Liver (tissue), 9 donors: ENCODE results near the gene PPP1R1B. TPM values are rescaled to one million over a fixed set of nuclear protein-coding genes. Genes with fewer than 3 reads are reported as not detected.

Experiments used
- DNase-seq: peaks from one replicate; pipeline ENCODE4 v3.0.0-alpha.2; 2017; ENCODE audit warnings: low spot score
- H3K27ac ChIP-seq, 2 donors: one replicate each; pipeline ENCODE4 v1.7.0; 2013; ENCODE audit warnings: inconsistent platforms in 2 of 2, low read length in 2 of 2, control low read depth in 1 of 2, low read depth in 1 of 2, mild to moderate bottlenecking in 1 of 2
- H3K27me3 ChIP-seq, 4 donors: one replicate each; pipeline versions ENCODE4 v1.6.1 to v1.7.0; 2013; ENCODE audit warnings: low read length in 3 of 4, inconsistent platforms in 1 of 4, mild to moderate bottlenecking in 1 of 4, moderate library complexity in 1 of 4; ENCODE audit not compliant: control insufficient read depth in 4 of 4, insufficient read depth in 4 of 4
- H3K36me3 ChIP-seq, 4 donors: one replicate each; pipeline versions ENCODE4 v1.6.1 to v1.7.0; 2013; ENCODE audit warnings: low read length in 3 of 4, mild to moderate bottlenecking in 3 of 4, low read depth in 1 of 4, moderate library complexity in 1 of 4; ENCODE audit not compliant: control insufficient read depth in 4 of 4, insufficient read depth in 3 of 4
- H3K4me1 ChIP-seq, 4 donors: one replicate each; pipeline versions ENCODE4 v1.6.1 to v1.7.0; 2013; ENCODE audit warnings: low read length in 3 of 4, mild to moderate bottlenecking in 3 of 4, moderate library complexity in 1 of 4; ENCODE audit not compliant: control insufficient read depth in 4 of 4, insufficient read depth in 4 of 4
- H3K4me3 ChIP-seq, 3 donors: one replicate each; pipeline versions ENCODE4 v1.6.1 to v1.7.0; 2013; ENCODE audit warnings: low read length in 3 of 3, control low read depth in 1 of 3, low read depth in 1 of 3, mild to moderate bottlenecking in 1 of 3
- H3K9ac ChIP-seq, 2 donors: one replicate each; pipeline ENCODE4 v1.7.0; 2013; ENCODE audit warnings: low read length in 2 of 2, mild to moderate bottlenecking in 2 of 2, moderate library complexity in 2 of 2, control low read depth in 1 of 2, low read depth in 1 of 2
- H3K9me3 ChIP-seq, 4 donors: one replicate each; pipeline versions ENCODE4 v1.6.1 to v1.7.0; 2013; ENCODE audit warnings: low read length in 3 of 4; ENCODE audit not compliant: control insufficient read depth in 4 of 4
- ATF3 ChIP-seq: IDR thresholded peaks from 2 replicates; pipeline ENCODE4 v1.6.1; 2016; ENCODE audit warnings: antibody characterized with exemption
- EGR1 ChIP-seq, 2 donors: IDR thresholded peaks; 2 replicates each; pipeline ENCODE4 v1.6.1; 2016 to 2018; ENCODE audit warnings: antibody characterized with exemption in 2 of 2, low read depth in 2 of 2
- FOXA1 ChIP-seq: IDR thresholded peaks from 2 replicates; pipeline ENCODE4 v1.6.1; 2016; ENCODE audit warnings: antibody characterized with exemption
- FOXA2 ChIP-seq: IDR thresholded peaks from 2 replicates; pipeline ENCODE4 v1.6.1; 2016; ENCODE audit warnings: antibody characterized with exemption
- GABPA ChIP-seq, 2 donors: IDR thresholded peaks in 1 of 2; conservative IDR thresholded peaks in 1 of 2; 2 replicates each; pipeline ENCODE4 v1.6.1; 2016; ENCODE audit warnings: antibody characterized with exemption in 2 of 2, mild to moderate bottlenecking in 1 of 2, moderate library complexity in 1 of 2
- HNF4A ChIP-seq, 2 donors: conservative IDR thresholded peaks; 2 replicates each; pipeline ENCODE4 v1.6.1; 2016; ENCODE audit warnings: antibody characterized with exemption in 2 of 2, mild to moderate bottlenecking in 2 of 2
- HNF4G ChIP-seq: IDR thresholded peaks from 2 replicates; pipeline ENCODE4 v1.6.1; 2016; ENCODE audit warnings: antibody characterized with exemption
- JUND ChIP-seq, 2 donors: IDR thresholded peaks; 2 replicates each; pipeline ENCODE4 v1.6.1; 2016; ENCODE audit warnings: antibody characterized with exemption in 2 of 2
- NR2F2 ChIP-seq: IDR thresholded peaks from 2 replicates; pipeline ENCODE4 v1.6.1; 2016; ENCODE audit warnings: antibody characterized with exemption
- RAD21 ChIP-seq, 2 donors: IDR thresholded peaks; 2 replicates each; pipeline ENCODE4 v1.6.1; 2016; ENCODE audit warnings: antibody characterized with exemption in 2 of 2, mild to moderate bottlenecking in 2 of 2
- REST ChIP-seq: IDR thresholded peaks from 2 replicates; pipeline ENCODE4 v1.6.1; 2016; ENCODE audit warnings: antibody characterized with exemption, mild to moderate bottlenecking
- RXRA ChIP-seq, 2 donors: IDR thresholded peaks; 2 replicates each; pipeline ENCODE4 v1.6.1; 2017 to 2018; ENCODE audit warnings: antibody characterized with exemption in 2 of 2, mild to moderate bottlenecking in 1 of 2
- SP1 ChIP-seq: IDR thresholded peaks from 2 replicates; pipeline ENCODE4 v1.6.1; 2018; ENCODE audit warnings: antibody characterized with exemption, mild to moderate bottlenecking
- TAF1 ChIP-seq: conservative IDR thresholded peaks from 2 replicates; pipeline ENCODE4 v1.6.1; 2016; ENCODE audit warnings: antibody characterized with exemption, mild to moderate bottlenecking
- YY1 ChIP-seq: IDR thresholded peaks from 2 replicates; pipeline ENCODE4 v1.6.1; 2016; ENCODE audit warnings: antibody characterized with exemption, mild to moderate bottlenecking
- WGBS: extraction: QIAGEN DNeasy Blood & Tissue Kit; methylation state at CpG from one replicate; pipeline ENCODE4 v1.1.7; 2013; 5-methylcytosine and 5-hydroxymethylcytosine counted together
- polyA plus RNA-seq, 2 donors: library from polyadenylated mRNA; stranded (reverse) in 1 of 2; unstranded in 1 of 2; fragments of 200-250 nt in 1 of 2; fragments of >200 nt in 1 of 2; fragmentation: Nextera tagmentation in 1 of 2; extraction: Ambion mirVana in 1 of 2; gene quantifications; one replicate each; pipeline versions ENCODE4 v1.2.1 to v1.2.3, GENCODE V29; 2013 to 2015
- total RNA-seq, 2 donors: library from RNA; depleted of rRNA; stranded (reverse); fragments of >200 nt; gene quantifications; one replicate each; pipeline ENCODE4 v1.2.3, GENCODE V29; 2014
- TF ChIP-seq, protein P1 (sequence below): fragments of 150-350 bp; IDR thresholded peaks from 2 replicates; pipeline ENCODE4 v1.5.1; 2017; ENCODE audit warnings: improper control_type of control experiment, low read depth, low read length; ENCODE audit not compliant: missing input control
- TF ChIP-seq, protein P2 (sequence below): IDR thresholded peaks from 2 replicates; pipeline ENCODE4 v1.6.1; 2016; ENCODE audit warnings: antibody characterized with exemption
- TF ChIP-seq, protein P3 (sequence below): IDR thresholded peaks from 2 replicates; pipeline ENCODE4 v1.6.1; 2016; ENCODE audit warnings: antibody characterized with exemption
- donor health status: healthy.
- donor health status: healthy.
- donor health status: healthy.
- donor health status: healthy.
- donor health status: healthy.

Gene PPP1R1B
- total and polyA plus RNA-seq, 4 donors: 0.14 TPM; not detected in 3

DNA sequence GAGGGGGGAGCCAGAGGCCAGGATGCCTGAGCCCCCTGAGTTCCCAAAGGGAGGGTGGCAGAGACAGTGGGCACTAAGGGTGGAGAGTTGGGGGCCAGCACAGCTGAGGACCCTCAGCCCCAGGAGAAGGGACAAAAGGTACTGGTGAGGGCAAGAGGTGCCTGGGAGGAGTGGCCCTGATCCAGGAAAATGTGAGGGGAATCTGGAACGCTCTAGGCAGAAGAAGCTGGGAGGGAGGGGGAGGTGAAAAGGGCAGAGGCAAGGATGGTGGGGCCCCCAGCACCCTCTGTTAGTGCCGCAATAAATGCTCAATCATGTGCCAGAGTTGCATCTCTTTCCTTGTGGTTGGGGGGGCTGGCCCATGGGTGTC is 39.5 kb downstream of the PPP1R1B start:
- H3K9me3 ChIP-seq: no peaks in the 10 kb centered on the region
- no peaks in the 10 kb centered on the region for H3K27me3 ChIP-seq
- 30% methylated on average over 2 of the region's 2 CpGs for WGBS
- H3K4me3 ChIP-seq: no peak overlapping the region
- H3K9ac ChIP-seq: no peak overlapping the region
- H3K4me1 ChIP-seq: peaks cover 29 to 69% (median 56%) of the 10 kb centered on the region in 4 donors
- no peaks in the 10 kb centered on the region for H3K36me3 ChIP-seq
- DNase-seq: no peak
- TF ChIP-seq, protein P1, sequence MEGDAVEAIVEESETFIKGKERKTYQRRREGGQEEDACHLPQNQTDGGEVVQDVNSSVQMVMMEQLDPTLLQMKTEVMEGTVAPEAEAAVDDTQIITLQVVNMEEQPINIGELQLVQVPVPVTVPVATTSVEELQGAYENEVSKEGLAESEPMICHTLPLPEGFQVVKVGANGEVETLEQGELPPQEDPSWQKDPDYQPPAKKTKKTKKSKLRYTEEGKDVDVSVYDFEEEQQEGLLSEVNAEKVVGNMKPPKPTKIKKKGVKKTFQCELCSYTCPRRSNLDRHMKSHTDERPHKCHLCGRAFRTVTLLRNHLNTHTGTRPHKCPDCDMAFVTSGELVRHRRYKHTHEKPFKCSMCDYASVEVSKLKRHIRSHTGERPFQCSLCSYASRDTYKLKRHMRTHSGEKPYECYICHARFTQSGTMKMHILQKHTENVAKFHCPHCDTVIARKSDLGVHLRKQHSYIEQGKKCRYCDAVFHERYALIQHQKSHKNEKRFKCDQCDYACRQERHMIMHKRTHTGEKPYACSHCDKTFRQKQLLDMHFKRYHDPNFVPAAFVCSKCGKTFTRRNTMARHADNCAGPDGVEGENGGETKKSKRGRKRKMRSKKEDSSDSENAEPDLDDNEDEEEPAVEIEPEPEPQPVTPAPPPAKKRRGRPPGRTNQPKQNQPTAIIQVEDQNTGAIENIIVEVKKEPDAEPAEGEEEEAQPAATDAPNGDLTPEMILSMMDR: no peak
- no peak for TF ChIP-seq JUND (IDR thresholded peaks at IDR 0.05)
- TF ChIP-seq RAD21 (IDR thresholded peaks at IDR 0.05): no peak
- H3K27ac ChIP-seq: no peak overlapping the region

- H3K27me3 ChIP-seq: no peaks in the 10 kb centered on the region
- H3K36me3 ChIP-seq: no peaks in the 10 kb centered on the region
- DNase-seq: no peak
- TF ChIP-seq, protein P2, sequence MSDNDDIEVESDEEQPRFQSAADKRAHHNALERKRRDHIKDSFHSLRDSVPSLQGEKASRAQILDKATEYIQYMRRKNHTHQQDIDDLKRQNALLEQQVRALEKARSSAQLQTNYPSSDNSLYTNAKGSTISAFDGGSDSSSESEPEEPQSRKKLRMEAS: no peak
- TF ChIP-seq, protein P1: no peak
- no peak for TF ChIP-seq REST
- no peak for TF ChIP-seq RAD21 (IDR thresholded peaks at IDR 0.05)
- peak; percentile 37 to 61 for TF ChIP-seq HNF4A (conservative IDR thresholded peaks at IDR 0.05)
- TF ChIP-seq, protein P3, sequence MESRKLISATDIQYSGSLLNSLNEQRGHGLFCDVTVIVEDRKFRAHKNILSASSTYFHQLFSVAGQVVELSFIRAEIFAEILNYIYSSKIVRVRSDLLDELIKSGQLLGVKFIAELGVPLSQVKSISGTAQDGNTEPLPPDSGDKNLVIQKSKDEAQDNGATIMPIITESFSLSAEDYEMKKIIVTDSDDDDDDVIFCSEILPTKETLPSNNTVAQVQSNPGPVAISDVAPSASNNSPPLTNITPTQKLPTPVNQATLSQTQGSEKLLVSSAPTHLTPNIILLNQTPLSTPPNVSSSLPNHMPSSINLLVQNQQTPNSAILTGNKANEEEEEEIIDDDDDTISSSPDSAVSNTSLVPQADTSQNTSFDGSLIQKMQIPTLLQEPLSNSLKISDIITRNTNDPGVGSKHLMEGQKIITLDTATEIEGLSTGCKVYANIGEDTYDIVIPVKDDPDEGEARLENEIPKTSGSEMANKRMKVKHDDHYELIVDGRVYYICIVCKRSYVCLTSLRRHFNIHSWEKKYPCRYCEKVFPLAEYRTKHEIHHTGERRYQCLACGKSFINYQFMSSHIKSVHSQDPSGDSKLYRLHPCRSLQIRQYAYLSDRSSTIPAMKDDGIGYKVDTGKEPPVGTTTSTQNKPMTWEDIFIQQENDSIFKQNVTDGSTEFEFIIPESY: no peak
- TF ChIP-seq HNF4G: no peak
- TF ChIP-seq FOXA2: no peak
- no peak for TF ChIP-seq YY1
- TF ChIP-seq ATF3: no peak
- no peak for TF ChIP-seq TAF1
- no peak for TF ChIP-seq GABPA (IDR thresholded peaks at IDR 0.05 in 1 of 2, conservative IDR thresholded peaks at IDR 0.05 in 1 of 2)
- peak in 1 of 2 donors; percentile 30 for TF ChIP-seq JUND (IDR thresholded peaks at IDR 0.05)
- peak; percentile 88 to 92 for TF ChIP-seq RXRA (IDR thresholded peaks at IDR 0.05)
- TF ChIP-seq NR2F2: peak; percentile 51
- TF ChIP-seq EGR1 (IDR thresholded peaks at IDR 0.05; ENCODE audit: low read depth in 2 of 2): no peak
- no peak for TF ChIP-seq FOXA1
- peak; percentile 43 for TF ChIP-seq SP1
- H3K4me1 ChIP-seq: peaks cover 29 to 65% (median 55%) of the 10 kb centered on the region in 4 donors
- no peaks in the 10 kb centered on the region for H3K9me3 ChIP-seq
- H3K27ac ChIP-seq: peak overlapping the region in 1 of 2 donors; percentile 32
- H3K4me3 ChIP-seq: no peak overlapping the region
- WGBS: 34% methylated on average over 11 of the region's 11 CpGs
- no peak overlapping the region for H3K9ac ChIP-seq
Observed at GRCh38 chr17:39666601-39667261, 40.0 kb downstream of the PPP1R1B start.
